Measurements from ENCODE around the gene PTP4A2. TPM values are rescaled to one million over a fixed set of nuclear protein-coding genes. Genes with fewer than 3 reads are reported as not detected.

The PTP4A2 gene
- total and polyA plus RNA-seq, 2 of the 8 experiments (the other 6 are each of a cell fraction or from before 2014, with no cell fraction given), result 87.4 to 214 TPM

DNA sequence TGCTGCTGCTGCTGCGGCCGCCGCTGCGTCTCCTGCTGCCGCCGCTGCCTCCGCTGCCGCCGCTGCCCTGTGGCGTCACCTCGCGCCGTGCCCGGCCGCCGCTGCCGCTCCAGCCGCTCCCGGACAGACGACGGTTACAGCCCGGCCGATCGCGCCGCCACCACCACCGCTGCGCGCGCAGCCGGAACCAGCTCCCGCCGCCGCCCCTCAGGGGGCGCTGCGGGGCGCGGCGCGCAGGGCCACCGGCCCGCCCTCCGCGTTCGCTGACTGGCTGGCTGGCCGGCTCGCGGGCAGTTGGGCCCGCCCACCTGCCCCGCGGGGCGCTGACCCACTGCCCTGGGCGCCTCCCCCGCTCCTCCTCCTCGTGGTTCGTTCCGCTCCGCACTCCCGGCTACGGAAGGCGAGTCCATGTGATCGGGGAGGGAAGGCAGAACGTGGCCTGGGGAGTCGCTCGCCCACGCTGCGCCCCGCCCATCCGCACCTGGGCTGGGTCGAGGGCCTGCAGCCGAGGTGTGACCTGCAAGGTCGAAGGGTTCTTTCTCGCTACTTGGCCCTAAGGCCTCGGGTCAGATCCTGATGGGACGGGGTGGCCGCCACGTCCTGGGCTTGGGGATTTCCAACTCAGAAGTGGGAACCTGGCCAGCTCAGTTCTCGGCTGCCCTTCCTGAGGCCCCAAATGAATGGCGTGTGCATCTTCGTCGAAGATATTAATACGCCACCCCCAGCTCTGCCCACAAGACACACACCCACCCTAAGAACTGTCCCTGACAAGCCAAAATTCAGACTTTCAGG, at the start of gene PTP4A2 (continued):
- TF ChIP-seq HDAC6 (IDR thresholded peaks at IDR 0.05; ENCODE audit: low read depth, low read length) (no peak), RXRA (IDR thresholded peaks at IDR 0.05; ENCODE audit: insufficient read depth, low read depth, low read length) (no peak), ZNF274 (IDR thresholded peaks at IDR 0.05; ENCODE audit: borderline replicate concordance, extremely low read depth, low read length) (no peak)
